AG10803 (cell line): ENCODE results near the gene FAM237A.

ENCODE experiments used
- DNase-seq: peaks from one replicate; pipeline ENCODE4 v3.0.0; 2010; ENCODE audit warnings: low read depth
- H3K4me3 ChIP-seq: 2 replicates; pipeline ENCODE4 v1.5.1; 2011; ENCODE audit warnings: mild to moderate bottlenecking, low read length, control low read depth
- TF ChIP-seq, protein P1 (sequence below): conservative IDR thresholded peaks from 2 replicates; pipeline ENCODE4 v1.5.1; 2011; ENCODE audit warnings: mild to moderate bottlenecking, low read length, control low read depth, inconsistent platforms

FAM237A gene

GRCh38 chr2:206615417-206616089, 26.7 kb upstream of the FAM237A start:
- no peak overlapping the region for H3K4me3 ChIP-seq
- DNase-seq, result no peak
- TF ChIP-seq, protein P1, sequence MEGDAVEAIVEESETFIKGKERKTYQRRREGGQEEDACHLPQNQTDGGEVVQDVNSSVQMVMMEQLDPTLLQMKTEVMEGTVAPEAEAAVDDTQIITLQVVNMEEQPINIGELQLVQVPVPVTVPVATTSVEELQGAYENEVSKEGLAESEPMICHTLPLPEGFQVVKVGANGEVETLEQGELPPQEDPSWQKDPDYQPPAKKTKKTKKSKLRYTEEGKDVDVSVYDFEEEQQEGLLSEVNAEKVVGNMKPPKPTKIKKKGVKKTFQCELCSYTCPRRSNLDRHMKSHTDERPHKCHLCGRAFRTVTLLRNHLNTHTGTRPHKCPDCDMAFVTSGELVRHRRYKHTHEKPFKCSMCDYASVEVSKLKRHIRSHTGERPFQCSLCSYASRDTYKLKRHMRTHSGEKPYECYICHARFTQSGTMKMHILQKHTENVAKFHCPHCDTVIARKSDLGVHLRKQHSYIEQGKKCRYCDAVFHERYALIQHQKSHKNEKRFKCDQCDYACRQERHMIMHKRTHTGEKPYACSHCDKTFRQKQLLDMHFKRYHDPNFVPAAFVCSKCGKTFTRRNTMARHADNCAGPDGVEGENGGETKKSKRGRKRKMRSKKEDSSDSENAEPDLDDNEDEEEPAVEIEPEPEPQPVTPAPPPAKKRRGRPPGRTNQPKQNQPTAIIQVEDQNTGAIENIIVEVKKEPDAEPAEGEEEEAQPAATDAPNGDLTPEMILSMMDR, result no peak

DNA sequence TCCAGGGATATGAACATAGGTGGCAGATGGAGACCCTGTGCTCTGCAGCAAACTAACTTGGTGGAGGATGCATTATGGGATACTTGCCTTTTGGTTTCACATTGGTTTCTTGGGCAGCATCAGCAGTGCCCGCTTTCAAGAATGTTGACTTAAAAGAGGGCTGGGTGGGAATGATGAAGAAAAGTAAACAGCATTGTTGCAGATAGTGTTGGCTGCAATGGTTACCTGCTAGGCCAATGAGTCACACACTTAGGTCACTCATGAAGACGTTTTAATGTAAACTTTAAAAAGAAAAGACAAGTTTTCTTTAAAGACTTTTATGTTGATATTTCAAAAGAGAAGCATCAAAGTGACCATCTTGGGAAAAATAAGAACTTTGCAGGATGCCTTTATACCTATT, 26.1 kb upstream of the FAM237A start:
- no peak overlapping the region for H3K4me3 ChIP-seq
- no peak for DNase-seq

DNA sequence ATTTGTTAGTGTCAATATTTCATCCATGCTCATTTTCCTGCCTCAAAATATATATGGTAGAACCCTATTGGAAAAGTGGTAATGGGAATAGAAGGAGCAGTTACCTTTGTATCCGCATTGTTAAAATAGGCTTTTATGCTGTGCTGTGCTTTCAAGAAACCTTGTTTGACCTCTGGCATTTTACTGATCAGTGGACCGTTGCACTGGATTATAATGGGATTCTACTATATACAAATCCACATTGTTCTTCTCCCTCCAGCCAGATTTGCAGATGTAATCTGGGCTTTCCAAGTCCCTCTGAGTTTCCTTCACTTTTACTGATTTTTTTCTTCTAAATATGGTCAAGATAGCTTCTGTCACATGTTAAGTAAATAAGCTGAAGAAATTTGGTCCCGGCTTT, 23.3 kb upstream of the FAM237A start:
- TF ChIP-seq, protein P1, result no peak
- DNase-seq, result no peak
- H3K4me3 ChIP-seq, result no peak overlapping the region

More for the DNA sequence above, 26.1 kb upstream of the FAM237A start:
- TF ChIP-seq, protein P1, result no peak

- no peak for DNase-seq
- TF ChIP-seq, protein P1, result no peak
- no peak overlapping the region for H3K4me3 ChIP-seq
Measured at GRCh38 chr2:206626108-206626507, 16.2 kb upstream of the FAM237A start.

GRCh38 chr2:206627632-206628031, 14.7 kb upstream of the FAM237A start:
- no peak overlapping the region for H3K4me3 ChIP-seq
- DNase-seq, result no peak
- TF ChIP-seq, protein P1, result no peak

GRCh38 chr2:206631340-206631739, 10.9 kb upstream of the FAM237A start:
- no peak overlapping the region for H3K4me3 ChIP-seq
- no peak for DNase-seq
- TF ChIP-seq, protein P1, result no peak

DNA sequence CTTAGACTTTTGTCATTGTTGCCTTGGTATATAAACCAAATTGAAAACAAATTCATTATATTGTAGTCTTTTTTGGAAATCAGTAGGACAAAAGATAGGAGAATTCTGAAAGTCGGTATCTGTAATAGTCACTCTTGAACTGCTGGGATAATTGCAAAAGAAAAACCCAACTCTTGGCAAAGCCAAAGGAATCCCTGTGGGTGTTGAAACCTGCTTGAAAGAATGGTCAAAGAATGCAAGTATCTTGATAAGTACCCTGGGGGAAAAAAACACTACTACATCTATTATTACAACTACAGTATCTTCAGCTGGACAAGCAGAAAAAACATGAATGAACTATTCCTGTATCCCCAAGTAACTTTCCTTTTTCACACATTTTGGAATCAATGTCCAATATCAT, 7.3 kb upstream of the FAM237A start:
- TF ChIP-seq, protein P1, result no peak
- no peak overlapping the region for H3K4me3 ChIP-seq
- no peak for DNase-seq
